Activated T-cell treated with anti-CD3 and anti-CD28 coated beads, Interleukin-2, amount 50 U/mL, for 24 hours (primary cell): Measurements from ENCODE around the gene TMPRSS6.

Source experiments
- DNase-seq: peaks from one replicate; pipeline ENCODE4 v3.0.0-alpha.2; 2020
- H3K27ac Mint-ChIP-seq: 2 replicates; pipeline ENCODE4 v1.8.0; 2020; ENCODE audit warnings: mild to moderate bottlenecking, mixed read lengths
- H3K27me3 Mint-ChIP-seq: 2 replicates; pipeline ENCODE4 v1.8.0; 2020; ENCODE audit warnings: mixed read lengths
- H3K36me3 Mint-ChIP-seq: 2 replicates; pipeline ENCODE4 v1.8.0; 2020; ENCODE audit warnings: low read depth, mixed read lengths
- H3K4me1 Mint-ChIP-seq: 2 replicates; pipeline ENCODE4 v1.8.0; 2020; ENCODE audit warnings: low read depth, mixed read lengths
- H3K4me3 Mint-ChIP-seq: 2 replicates; pipeline ENCODE4 v1.8.0; 2020; ENCODE audit warnings: mild to moderate bottlenecking, moderate library complexity, mixed read lengths
- H3K9me3 Mint-ChIP-seq: 2 replicates; pipeline ENCODE4 v1.8.0; 2020; ENCODE audit warnings: mixed read lengths

TMPRSS6 gene

DNA sequence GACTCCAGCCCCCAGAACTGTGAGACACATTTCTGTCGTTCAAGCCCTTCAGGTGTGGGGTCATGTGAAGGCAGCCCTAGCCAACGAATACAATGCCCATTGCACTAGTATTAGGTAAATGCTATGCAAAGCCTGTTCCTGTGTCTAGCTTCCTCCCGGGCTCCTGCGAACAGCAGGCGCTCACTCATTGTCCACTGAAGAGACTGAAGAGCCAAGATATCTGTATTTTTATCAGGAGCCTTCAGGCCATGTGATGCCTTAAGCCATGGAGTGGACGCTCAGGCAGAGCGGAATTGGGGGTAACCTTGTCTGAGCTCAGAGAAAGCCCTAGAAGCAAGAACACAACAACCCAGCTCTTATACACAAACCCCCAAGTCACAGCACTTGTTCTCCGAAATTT, 4.2 kb upstream of the TMPRSS6 start:
- Mint-ChIP-seq H3K4me3 (no peak overlapping the region), H3K4me1 (peaks cover 24% of the 10 kb centered on the region), H3K9me3 (no peaks in the 10 kb centered on the region), H3K36me3 (peaks cover 8% of the 10 kb centered on the region), H3K27me3 (no peaks in the 10 kb centered on the region), H3K27ac (no peak overlapping the region)
- DNase-seq: no peak

DNA sequence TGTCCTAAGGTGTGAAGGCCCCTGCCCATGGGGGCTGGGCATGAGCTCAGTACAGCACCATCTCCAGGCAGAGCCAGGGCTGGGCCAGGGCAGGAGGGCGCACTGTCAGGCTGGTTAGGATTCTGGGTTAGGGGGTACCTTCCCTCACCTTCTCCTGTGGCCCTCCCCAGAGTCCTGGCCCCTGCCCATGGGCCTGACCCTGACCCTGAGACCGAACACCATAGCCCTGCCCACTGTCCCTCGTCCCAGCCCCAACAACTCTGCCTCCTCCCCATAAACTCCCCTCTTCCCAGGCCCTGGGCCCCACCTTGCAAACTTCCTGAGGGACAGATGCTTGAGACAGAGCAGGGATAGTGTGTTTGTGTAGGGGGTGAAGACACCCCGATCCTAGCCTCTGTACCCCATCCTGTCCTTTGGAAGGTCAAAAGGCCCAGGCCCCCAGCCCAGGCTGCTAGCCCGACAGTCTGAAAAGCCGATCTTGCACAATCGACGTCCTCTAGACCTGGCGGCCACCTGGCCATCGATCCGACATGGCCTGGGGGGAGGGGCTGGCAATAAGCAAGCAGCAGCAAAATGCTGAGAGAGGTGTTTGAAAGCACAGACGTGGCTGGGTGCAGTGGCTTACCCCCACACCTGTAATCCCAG, 2.7 kb upstream of the TMPRSS6 start:
- Mint-ChIP-seq H3K27ac (no peak overlapping the region), H3K4me1 (peaks cover 8% of the 10 kb centered on the region), H3K4me3 (no peak overlapping the region), H3K36me3 (no peaks in the 10 kb centered on the region), H3K9me3 (no peaks in the 10 kb centered on the region), H3K27me3 (no peaks in the 10 kb centered on the region)
- no peak for DNase-seq

- Mint-ChIP-seq H3K36me3 (no peaks in the 10 kb centered on the region), H3K27me3 (no peaks in the 10 kb centered on the region), H3K4me1 (peaks cover 8% of the 10 kb centered on the region), H3K9me3 (no peaks in the 10 kb centered on the region), H3K4me3 (no peak overlapping the region), H3K27ac (no peak overlapping the region)
- DNase-seq: no peak
These were observed 1.7 kb upstream of the TMPRSS6 start for GRCh38 chr22:37111156-37111717.

GRCh38 chr22:37107816-37108621, 1.5 kb downstream of the TMPRSS6 start:
- Mint-ChIP-seq H3K27me3 (no peaks in the 10 kb centered on the region), H3K4me3 (no peak overlapping the region), H3K4me1 (peaks cover 2% of the 10 kb centered on the region), H3K27ac (no peak overlapping the region), H3K9me3 (no peaks in the 10 kb centered on the region), H3K36me3 (no peaks in the 10 kb centered on the region)
- no peak for DNase-seq

DNA sequence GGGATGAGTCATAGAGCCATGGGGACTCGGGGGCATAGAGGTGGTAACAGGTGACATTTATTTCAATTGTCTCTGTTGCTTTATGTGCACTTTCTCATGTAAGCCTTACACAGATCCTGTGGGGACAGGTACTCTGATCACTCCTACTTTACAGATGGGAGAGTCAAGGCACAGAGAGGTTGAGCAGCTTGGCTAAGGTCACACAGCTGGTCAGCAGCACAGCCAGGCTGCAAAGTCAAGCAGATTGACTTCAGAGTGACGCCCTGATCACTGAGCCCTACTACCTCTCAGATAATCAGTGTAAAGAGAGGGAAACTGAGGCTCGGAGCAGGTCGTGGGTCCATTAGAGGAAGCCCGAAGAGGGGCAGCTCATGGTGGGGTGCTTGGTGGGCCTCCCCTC, 3.5 kb downstream of the TMPRSS6 start:
- no peak overlapping the region for H3K27ac Mint-ChIP-seq

DNA sequence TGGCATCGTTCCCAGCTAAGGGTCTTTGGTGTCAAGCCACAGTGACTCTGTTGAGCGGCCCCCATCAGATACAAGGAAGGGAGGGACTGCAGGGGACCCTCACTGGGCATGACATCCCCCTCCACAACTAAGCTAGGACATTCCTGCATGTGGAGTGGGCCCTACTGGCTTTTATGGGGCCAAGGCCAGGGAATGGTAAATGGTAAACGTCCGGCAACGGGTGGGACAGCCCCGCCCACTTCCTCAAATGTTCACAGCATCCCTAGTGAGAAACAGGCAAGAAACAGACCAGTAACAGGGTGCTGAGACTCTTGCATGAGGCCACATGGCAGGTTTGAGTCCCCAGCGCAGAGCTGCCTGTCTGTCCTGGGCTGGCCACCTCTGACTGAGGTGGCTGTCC, 4.4 kb downstream of the TMPRSS6 start:
- H3K4me1 Mint-ChIP-seq: peaks cover 6% of the 10 kb centered on the region
- no peak for DNase-seq
- no peaks in the 10 kb centered on the region for H3K27me3 Mint-ChIP-seq
- H3K36me3 Mint-ChIP-seq: no peaks in the 10 kb centered on the region
- H3K9me3 Mint-ChIP-seq: no peaks in the 10 kb centered on the region
- H3K27ac Mint-ChIP-seq: no peak overlapping the region
- H3K4me3 Mint-ChIP-seq: no peak overlapping the region

More for the DNA sequence above, 3.5 kb downstream of the TMPRSS6 start:
- H3K9me3 Mint-ChIP-seq: no peaks in the 10 kb centered on the region
- H3K36me3 Mint-ChIP-seq: no peaks in the 10 kb centered on the region
- no peaks in the 10 kb centered on the region for H3K27me3 Mint-ChIP-seq
- no peak for DNase-seq
- no peak overlapping the region for H3K4me3 Mint-ChIP-seq
- H3K4me1 Mint-ChIP-seq: peaks cover 2% of the 10 kb centered on the region

GRCh38 chr22:37103656-37104452, 5.7 kb downstream of the TMPRSS6 start:
- no peaks in the 10 kb centered on the region for H3K36me3 Mint-ChIP-seq
- DNase-seq: no peak
- no peaks in the 10 kb centered on the region for H3K9me3 Mint-ChIP-seq
- no peak overlapping the region for H3K27ac Mint-ChIP-seq
- no peaks in the 10 kb centered on the region for H3K27me3 Mint-ChIP-seq
- H3K4me1 Mint-ChIP-seq: peaks cover 12% of the 10 kb centered on the region
- H3K4me3 Mint-ChIP-seq: no peak overlapping the region

- DNase-seq: no peak
- H3K9me3 Mint-ChIP-seq: no peaks in the 10 kb centered on the region
- no peaks in the 10 kb centered on the region for H3K27me3 Mint-ChIP-seq
- H3K4me3 Mint-ChIP-seq: no peak overlapping the region
- peaks cover 18% of the 10 kb centered on the region for H3K4me1 Mint-ChIP-seq
- H3K27ac Mint-ChIP-seq: no peak overlapping the region
- no peaks in the 10 kb centered on the region for H3K36me3 Mint-ChIP-seq
These were observed 6.4 kb downstream of the TMPRSS6 start for GRCh38 chr22:37103151-37103550.

DNA sequence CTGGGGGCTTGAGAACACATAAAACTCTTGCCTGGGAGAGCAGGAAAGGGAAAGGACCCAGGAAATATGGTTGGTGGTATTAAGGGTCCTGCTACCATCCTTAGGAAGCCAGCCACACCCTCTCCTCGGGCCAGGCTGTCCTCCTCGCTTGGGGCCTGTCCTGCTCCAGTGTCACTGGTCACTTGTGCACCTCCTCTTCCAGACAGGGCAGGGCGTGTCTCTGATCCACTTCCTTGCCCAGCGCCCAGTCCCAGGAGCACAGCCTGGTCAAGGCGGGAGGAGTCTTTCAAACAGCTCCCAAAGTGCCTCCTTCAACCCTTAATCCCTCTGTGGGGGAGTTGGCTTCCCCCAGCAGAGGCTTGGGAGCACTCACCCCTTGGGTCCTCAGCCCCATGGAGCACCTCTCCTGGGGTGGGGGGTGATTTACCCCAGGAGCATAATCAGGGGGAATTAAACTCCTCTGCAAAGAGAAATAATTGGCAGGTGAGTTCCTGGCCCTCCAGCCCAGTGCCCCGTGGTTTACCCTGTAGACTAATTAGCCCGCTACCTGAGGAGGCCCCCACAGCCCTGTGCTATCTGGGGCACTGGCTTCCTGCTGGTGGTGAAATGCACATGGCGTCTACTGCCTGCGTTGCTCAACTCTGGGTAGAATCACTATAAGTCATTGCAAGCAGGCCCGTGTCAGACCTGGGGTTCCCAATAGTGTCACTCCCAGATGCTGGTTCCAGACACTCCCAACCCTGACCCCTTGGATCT, 8.0 kb downstream of the TMPRSS6 start:
- H3K4me1 Mint-ChIP-seq: peaks cover 19% of the 10 kb centered on the region
- H3K4me3 Mint-ChIP-seq: no peak overlapping the region
- H3K9me3 Mint-ChIP-seq: no peaks in the 10 kb centered on the region
- no peak for DNase-seq
- H3K27me3 Mint-ChIP-seq: peaks cover 6% of the 10 kb centered on the region
- H3K27ac Mint-ChIP-seq: no peak overlapping the region
- no peaks in the 10 kb centered on the region for H3K36me3 Mint-ChIP-seq

DNA sequence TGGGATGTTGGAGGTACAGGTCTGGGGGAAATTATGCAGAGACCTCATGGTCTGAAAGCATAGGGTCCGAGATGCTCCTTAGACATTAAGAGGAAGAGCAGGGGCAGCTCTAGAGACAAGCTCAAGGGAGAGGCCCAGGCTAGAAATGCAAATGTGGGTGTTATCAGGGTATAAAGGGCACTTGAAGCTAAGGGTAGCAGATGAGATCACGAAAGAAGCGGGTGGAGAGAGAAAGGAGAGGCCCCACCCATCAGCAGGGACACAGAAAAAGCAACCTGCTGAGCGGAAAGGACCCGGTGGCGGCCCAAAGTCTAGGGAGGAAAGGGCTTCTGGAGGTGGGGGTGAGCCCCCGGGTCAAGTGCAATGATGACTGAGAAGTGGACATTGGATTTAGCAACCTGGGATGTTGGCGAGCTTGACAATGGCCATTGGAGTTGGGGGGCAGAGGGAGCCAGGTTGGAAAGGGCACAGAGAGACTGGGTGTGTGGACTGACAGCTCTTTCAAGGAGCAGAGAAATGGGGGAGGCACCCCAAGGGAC, 8.9 kb downstream of the TMPRSS6 start:
- Mint-ChIP-seq H3K27me3 (peaks cover 11% of the 10 kb centered on the region), H3K4me3 (no peak overlapping the region), H3K36me3 (no peaks in the 10 kb centered on the region), H3K27ac (no peak overlapping the region), H3K4me1 (peaks cover 26% of the 10 kb centered on the region), H3K9me3 (no peaks in the 10 kb centered on the region)
- no peak for DNase-seq

- Mint-ChIP-seq H3K9me3 (no peaks in the 10 kb centered on the region), H3K27ac (peak overlapping the region; percentile 8), H3K27me3 (peaks cover 11% of the 10 kb centered on the region), H3K36me3 (no peaks in the 10 kb centered on the region), H3K4me3 (no peak overlapping the region), H3K4me1 (peaks cover 41% of the 10 kb centered on the region)
- no peak for DNase-seq
These were observed 10.4 kb downstream of the TMPRSS6 start for GRCh38 chr22:37098976-37099591.

GRCh38 chr22:37097346-37097745, 12.2 kb downstream of the TMPRSS6 start:
- Mint-ChIP-seq H3K9me3 (no peaks in the 10 kb centered on the region), H3K4me3 (no peak overlapping the region), H3K36me3 (no peaks in the 10 kb centered on the region), H3K27me3 (peaks cover 11% of the 10 kb centered on the region), H3K4me1 (peaks cover 43% of the 10 kb centered on the region), H3K27ac (no peak overlapping the region)
- no peak for DNase-seq

DNA sequence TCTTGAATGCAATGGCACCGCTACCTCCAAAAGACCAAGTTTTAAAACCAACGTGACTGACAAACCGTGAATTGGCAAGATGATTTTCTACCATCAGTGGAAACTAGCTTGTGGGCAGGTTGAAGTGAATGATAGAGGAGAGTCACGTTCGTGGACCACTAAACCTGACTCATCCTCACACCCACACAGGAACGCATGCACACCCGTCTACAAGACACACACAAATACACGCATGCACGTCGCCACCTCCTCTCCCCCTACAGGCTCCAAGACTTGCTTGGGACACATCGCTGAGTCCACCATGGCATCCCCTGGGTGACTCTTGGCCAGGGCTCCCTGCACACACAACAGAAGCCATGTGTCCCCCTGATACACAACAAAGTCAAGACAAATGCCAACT, 14.4 kb downstream of the TMPRSS6 start:
- Mint-ChIP-seq H3K36me3 (no peaks in the 10 kb centered on the region), H3K4me3 (peak overlapping the region; percentile 10), H3K27me3 (peaks cover 11% of the 10 kb centered on the region), H3K4me1 (peaks cover 39% of the 10 kb centered on the region), H3K9me3 (no peaks in the 10 kb centered on the region), H3K27ac (peak overlapping the region; percentile 81)
- peak; percentile 78 for DNase-seq
